NB4 (cell line): ENCODE measurements around the gene HDAC8.
"Not testable (repeated sequence)": the region's sequence is repeated elsewhere in the genome, so short reads cannot be mapped to it uniquely, and the experiment has no call there.

Source experiments
- DNase-seq: peaks from one replicate; pipeline ENCODE4 v3.0.0; 2010; ENCODE audit warnings: low read depth
- H3K4me3 ChIP-seq: one replicate; pipeline ENCODE4 v1.5.1; 2011; ENCODE audit warnings: mild to moderate bottlenecking, low read depth, low read length, moderate library complexity
- CTCF ChIP-seq: IDR thresholded peaks from one replicate; pipeline ENCODE4 v1.5.1; 2012; ENCODE audit warnings: low read depth, low read length
- MYC ChIP-seq: IDR thresholded peaks from 2 replicates; pipeline ENCODE4 v1.6.1; 2011; ENCODE audit warnings: low read depth, low read length
- POLR2A ChIP-seq: IDR thresholded peaks from 2 replicates; pipeline ENCODE4 v1.6.1; 2011; ENCODE audit warnings: mild to moderate bottlenecking; ENCODE audit not compliant: insufficient read length; ENCODE audit errors: extremely low read depth
- TF ChIP-seq, protein P1 (sequence below): IDR thresholded peaks from 2 replicates; pipeline ENCODE4 v1.6.1; 2011; ENCODE audit warnings: low read depth, low read length

Gene HDAC8

DNA sequence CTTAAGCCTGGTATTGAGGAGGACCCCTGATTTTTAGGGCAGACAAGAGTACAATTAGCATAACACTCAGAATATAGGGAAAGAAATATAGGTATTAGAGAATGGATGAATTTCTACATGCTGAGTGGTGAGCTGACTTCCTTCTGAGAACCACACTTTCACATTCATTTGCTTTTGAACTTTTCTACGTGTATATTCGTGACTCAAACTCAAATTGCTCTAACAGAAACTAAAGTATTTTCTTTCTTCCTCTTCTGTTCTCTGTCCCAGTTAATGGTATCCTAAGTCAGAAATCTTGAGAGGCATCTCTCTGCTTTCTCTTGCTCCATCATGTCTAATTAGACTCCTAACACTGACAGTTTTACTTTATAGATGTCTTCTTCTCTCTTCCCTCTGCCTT lies 163.8 kb downstream of the HDAC8 start:
- H3K4me3 ChIP-seq: no peak overlapping the region
- DNase-seq: no peak
- no peak for TF ChIP-seq POLR2A
- TF ChIP-seq CTCF: no peak
- TF ChIP-seq MYC: no peak
- TF ChIP-seq, protein P1, sequence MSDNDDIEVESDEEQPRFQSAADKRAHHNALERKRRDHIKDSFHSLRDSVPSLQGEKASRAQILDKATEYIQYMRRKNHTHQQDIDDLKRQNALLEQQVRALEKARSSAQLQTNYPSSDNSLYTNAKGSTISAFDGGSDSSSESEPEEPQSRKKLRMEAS: no peak

DNA sequence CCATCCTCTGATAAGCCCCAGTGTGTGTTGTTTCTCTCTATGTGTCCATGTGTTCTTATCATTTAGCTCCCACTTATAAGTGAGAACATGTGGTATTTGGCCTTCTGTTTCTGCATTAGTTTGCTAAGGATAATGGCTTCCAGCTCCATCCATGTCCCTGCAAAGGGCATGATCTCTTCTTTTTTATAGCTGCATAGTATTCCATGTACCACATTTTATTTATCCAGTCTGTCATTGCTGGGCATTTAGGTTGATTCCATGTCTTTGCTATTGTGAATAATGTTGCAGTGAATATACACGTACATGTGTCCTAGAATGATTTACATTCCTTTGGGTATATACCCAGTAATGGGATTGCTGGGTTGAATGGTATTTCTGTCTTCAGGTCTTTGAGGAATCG lies 167.5 kb downstream of the HDAC8 start:
- H3K4me3 ChIP-seq, DNase-seq: not testable (repeated sequence)

- DNase-seq: no peak
- TF ChIP-seq MYC: no peak
- TF ChIP-seq, protein P1: no peak
- no peak for TF ChIP-seq CTCF
- no peak overlapping the region for H3K4me3 ChIP-seq
Measured at GRCh38 chrX:72402614-72403013, 170.0 kb downstream of the HDAC8 start.

DNA sequence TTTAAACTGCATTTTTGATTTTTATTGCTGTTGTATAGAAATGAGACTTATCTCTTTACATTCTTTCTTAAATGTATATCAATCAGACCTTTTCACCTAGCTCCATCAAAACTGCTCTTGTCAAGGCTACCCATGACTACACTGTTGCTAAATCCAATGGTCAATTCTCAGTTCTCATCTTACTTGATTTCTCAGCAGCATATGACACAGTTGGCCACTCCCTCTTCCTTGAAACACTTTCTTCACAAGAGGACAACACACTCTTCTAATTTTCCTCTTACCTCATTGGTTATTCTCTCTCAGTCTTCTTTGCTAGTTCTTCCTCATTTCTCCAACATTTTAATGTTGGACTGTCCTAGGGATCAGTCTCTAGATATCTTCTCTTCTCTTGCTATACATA lies 172.8 kb downstream of the HDAC8 start:
- TF ChIP-seq MYC (no peak), POLR2A (no peak), CTCF (no peak)
- TF ChIP-seq, protein P1: no peak
- H3K4me3 ChIP-seq: no peak overlapping the region
- DNase-seq: no peak

- H3K4me3 ChIP-seq: no peak overlapping the region
- DNase-seq: no peak
Measured at GRCh38 chrX:72396117-72396516, 176.5 kb downstream of the HDAC8 start.

GRCh38 chrX:72395237-72395636 lies 177.4 kb downstream of the HDAC8 start:
- H3K4me3 ChIP-seq: no peak overlapping the region
- TF ChIP-seq CTCF (no peak), POLR2A (no peak), MYC (no peak)
- TF ChIP-seq, protein P1: no peak
- DNase-seq: no peak

More at GRCh38 chrX:72396117-72396516, 176.5 kb downstream of the HDAC8 start:
- TF ChIP-seq CTCF (no peak), POLR2A (no peak), MYC (no peak)
- TF ChIP-seq, protein P1: no peak
